Mucosa of rectum (tissue), 2 donors: Measurements from ENCODE around the gene MFN1.
"Not testable (repeated sequence)": the region's sequence is repeated elsewhere in the genome, so short reads cannot be mapped to it uniquely, and the experiment has no call there.

ENCODE experiments used
- H3K27ac ChIP-seq, 2 donors: one replicate each; pipeline ENCODE4 v1.7.0; 2013; ENCODE audit warnings: inconsistent platforms in 2 of 2, low read depth in 2 of 2, low read length in 2 of 2
- H3K27me3 ChIP-seq, 2 donors: one replicate each; pipeline ENCODE4 v1.7.0; 2013; ENCODE audit warnings: low read length in 2 of 2; ENCODE audit not compliant: control insufficient read depth in 2 of 2, insufficient read depth in 2 of 2
- H3K36me3 ChIP-seq, 2 donors: one replicate each; pipeline ENCODE4 v1.7.0; 2013; ENCODE audit warnings: low read length in 2 of 2; ENCODE audit not compliant: control insufficient read depth in 2 of 2, insufficient read depth in 2 of 2
- H3K4me1 ChIP-seq, 2 donors: one replicate each; pipeline ENCODE4 v1.7.0; 2013; ENCODE audit warnings: low read length in 2 of 2, mild to moderate bottlenecking in 1 of 2; ENCODE audit not compliant: control insufficient read depth in 2 of 2, insufficient read depth in 2 of 2
- H3K4me3 ChIP-seq, 2 donors: one replicate each; pipeline ENCODE4 v1.7.0; 2013; ENCODE audit warnings: low read length in 2 of 2
- H3K9ac ChIP-seq, 2 donors: one replicate each; pipeline ENCODE4 v1.7.0; 2013; ENCODE audit warnings: low read length in 2 of 2, low read depth in 1 of 2, mild to moderate bottlenecking in 1 of 2
- H3K9me3 ChIP-seq, 2 donors: one replicate each; pipeline ENCODE4 v1.7.0; 2013; ENCODE audit warnings: low read length in 2 of 2; ENCODE audit not compliant: control insufficient read depth in 2 of 2
- donor health status: healthy.
- donor health status: Normal muscosa, but diverticular disease.

The MFN1 gene

DNA sequence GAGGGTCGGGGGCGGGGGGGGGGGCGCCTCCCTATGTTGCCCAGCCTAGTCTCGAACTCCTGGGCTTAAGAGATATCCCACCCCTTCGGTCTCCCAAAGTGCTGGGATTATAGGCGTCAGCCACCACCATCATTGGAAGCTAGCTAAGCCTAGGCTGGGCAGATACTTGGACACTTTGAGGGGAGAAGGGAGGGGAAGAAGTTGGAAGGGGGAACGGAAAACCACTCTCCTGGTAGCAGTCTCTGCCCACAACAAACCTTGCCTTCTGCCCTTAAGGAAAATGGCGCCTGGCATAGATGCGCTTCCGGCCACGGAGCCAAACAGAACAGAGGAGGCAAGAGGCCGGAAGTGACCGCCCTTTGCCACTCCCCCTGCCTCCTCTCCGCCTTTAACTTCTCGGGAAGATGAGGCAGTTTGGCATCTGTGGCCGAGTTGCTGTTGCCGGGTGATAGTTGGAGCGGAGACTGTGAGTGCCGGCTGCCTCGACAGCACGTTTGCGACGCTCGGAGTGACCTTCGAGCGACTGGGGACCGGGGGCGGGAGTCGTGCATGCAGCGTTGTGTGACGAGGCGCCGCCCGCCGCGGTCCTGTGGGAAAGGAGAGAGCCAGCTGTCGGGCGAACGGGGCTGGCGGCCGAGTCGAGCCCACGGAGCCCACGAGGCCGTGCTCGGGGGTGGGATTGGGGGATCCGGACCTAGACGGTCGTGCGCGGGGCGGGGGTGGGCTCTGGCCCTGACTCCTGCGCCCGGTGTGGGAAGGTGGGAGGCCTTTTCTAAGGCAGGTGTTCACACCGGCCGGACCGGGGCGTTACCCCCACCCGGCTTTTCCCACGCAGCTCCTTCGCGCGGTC lies at the start of gene MFN1:
MFN1 (plus strand) TSS at position 365 of the 850 bp plus-strand sequence. CDS start 1,143 bp downstream, outside the sequence.
- Histone ChIP-seq H3K4me3 (peak within 1 kb of the TSS; percentile 91 to 95), H3K36me3 (peaks cover 11 to 17% of the 10 kb centered on the region in 2 donors), H3K4me1 (peaks cover 9% of the 10 kb centered on the region in 2 donors), H3K27me3 (no peaks in the 10 kb centered on the region), H3K27ac (peak within 1 kb of the TSS; percentile 87 to 88), H3K9me3 (no peaks in the 10 kb centered on the region), H3K9ac (peak within 1 kb of the TSS; percentile 71 to 82)

DNA sequence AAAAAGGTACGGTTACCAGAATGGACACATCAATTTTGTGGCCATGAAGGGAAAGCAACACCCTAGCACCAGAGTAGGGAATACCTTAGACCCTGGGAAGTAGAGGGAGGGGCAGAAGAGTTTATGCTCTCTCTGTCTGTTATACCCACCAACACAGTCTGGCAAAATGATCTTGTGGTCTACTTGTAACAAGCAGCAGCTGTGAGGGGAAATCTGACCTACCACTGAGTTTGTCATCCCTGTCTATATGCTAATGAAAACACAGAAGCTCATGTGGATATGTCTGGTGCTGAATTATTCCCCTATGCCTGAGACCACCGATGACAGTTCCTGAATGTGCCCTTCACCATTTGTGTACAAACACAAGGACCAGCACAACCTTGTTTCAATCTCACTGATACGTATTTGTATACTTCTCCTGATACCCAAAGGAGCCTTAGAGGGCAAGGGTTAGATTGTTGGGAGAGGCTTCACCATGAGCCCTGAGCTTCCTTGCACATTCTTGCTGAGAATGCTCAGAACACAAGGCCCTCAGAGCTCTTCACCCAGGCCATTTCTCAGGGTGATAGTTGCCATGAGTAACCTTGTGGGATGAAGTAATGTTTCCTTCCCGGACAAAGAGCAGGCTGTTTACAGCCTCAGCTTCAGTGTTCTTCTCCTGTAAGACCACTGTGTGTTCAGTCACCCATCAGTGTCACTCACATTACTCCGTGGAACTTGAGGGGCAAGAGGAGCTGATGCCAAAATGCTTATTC lies 49.4 kb upstream of the MFN1 start:
- no peak overlapping the region for H3K27ac ChIP-seq

GRCh38 chr3:179299316-179299715 lies 48.2 kb upstream of the MFN1 start:
- Histone ChIP-seq H3K4me3 (no peak overlapping the region), H3K27me3 (no peaks in the 10 kb centered on the region), H3K9me3 (peaks cover 0 to 2% of the 10 kb centered on the region in 2 donors), H3K27ac (no peak overlapping the region), H3K4me1 (no peaks in the 10 kb centered on the region), H3K36me3 (no peaks in the 10 kb centered on the region), H3K9ac (no peak overlapping the region)

More for the DNA sequence above, 49.4 kb upstream of the MFN1 start:
- Histone ChIP-seq H3K9ac (no peak overlapping the region), H3K4me3 (no peak overlapping the region), H3K9me3 (peaks cover 0 to 2% of the 10 kb centered on the region in 2 donors), H3K36me3 (no peaks in the 10 kb centered on the region), H3K4me1 (no peaks in the 10 kb centered on the region), H3K27me3 (no peaks in the 10 kb centered on the region)

GRCh38 chr3:179299999-179300613 lies 47.4 kb upstream of the MFN1 start:
- Histone ChIP-seq H3K27ac (no peak overlapping the region), H3K36me3 (no peaks in the 10 kb centered on the region), H3K9me3 (peaks cover 0 to 2% of the 10 kb centered on the region in 2 donors), H3K4me3 (no peak overlapping the region), H3K9ac (no peak overlapping the region), H3K4me1 (no peaks in the 10 kb centered on the region), H3K27me3 (no peaks in the 10 kb centered on the region)

DNA sequence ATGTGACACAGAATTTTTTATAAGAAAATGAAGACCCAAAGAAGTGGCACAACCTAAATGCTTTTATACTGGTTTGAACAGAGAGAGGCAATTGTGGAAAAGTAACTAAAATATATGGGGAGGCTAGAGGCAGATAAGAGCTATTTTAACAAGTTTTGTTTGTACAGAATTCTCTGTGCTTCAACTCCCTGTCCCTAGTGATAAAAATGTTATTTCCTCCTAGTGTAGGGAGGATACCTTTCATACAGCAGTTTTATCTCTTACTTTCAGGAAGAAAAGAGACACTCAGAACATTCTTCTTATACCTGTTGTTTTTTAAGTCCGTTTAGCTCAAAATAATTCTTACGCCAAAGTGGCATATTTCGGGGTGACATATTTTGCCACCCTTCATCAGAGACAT lies 45.9 kb upstream of the MFN1 start:
- Histone ChIP-seq H3K27ac (no peak overlapping the region), H3K9ac (no peak overlapping the region), H3K36me3 (no peaks in the 10 kb centered on the region), H3K9me3 (peaks cover 0 to 2% of the 10 kb centered on the region in 2 donors), H3K4me3 (no peak overlapping the region), H3K4me1 (no peaks in the 10 kb centered on the region), H3K27me3 (no peaks in the 10 kb centered on the region)

DNA sequence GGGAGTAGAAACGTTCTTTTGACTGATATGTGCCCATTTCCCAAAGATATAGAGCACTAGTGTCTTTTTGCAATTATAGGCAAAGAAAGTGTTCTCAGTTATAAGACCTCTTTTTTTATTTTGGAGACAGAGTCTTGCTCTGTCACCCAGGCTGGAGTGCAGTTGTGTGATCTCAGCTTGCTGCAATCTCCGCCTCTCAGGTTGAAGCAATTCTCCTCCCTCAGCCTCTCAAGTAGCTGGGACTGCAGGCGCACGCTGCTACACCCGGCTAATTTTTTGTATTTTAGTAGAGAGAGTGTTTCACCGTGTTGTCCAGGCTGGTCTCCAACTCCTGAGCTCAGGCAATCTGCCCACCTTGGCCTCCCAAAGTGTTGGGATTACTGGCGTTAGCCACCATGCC lies 45.4 kb upstream of the MFN1 start:
- Histone ChIP-seq H3K9me3 (peaks cover 0 to 2% of the 10 kb centered on the region in 2 donors), H3K27ac (no peak overlapping the region), H3K4me3 (no peak overlapping the region), H3K27me3 (no peaks in the 10 kb centered on the region), H3K36me3 (no peaks in the 10 kb centered on the region), H3K9ac (no peak overlapping the region), H3K4me1 (no peaks in the 10 kb centered on the region)

- Histone ChIP-seq H3K4me3 (no peak overlapping the region), H3K9me3 (no peaks in the 10 kb centered on the region), H3K27me3 (no peaks in the 10 kb centered on the region), H3K36me3 (no peaks in the 10 kb centered on the region), H3K4me1 (no peaks in the 10 kb centered on the region), H3K27ac (no peak overlapping the region), H3K9ac (no peak overlapping the region)
Observed at GRCh38 chr3:179304605-179305004, 42.9 kb upstream of the MFN1 start.

DNA sequence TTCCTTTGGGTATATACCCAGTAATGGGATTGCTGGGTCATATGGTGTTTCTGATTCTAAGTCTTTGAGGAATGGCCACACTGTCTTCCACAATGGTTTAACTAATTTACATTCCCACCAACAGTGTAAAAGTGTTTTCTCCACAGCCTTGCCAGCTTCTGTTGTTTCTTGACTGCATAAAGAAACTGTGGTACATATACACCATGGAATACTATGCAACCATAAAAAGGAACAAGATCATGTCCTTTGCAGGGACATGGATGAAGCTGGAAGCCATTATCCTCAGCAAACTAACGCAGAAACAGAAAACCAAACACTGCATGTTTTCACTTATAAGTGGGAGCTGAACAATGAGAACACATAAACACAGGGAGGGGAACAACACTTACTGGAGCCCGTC lies 40.1 kb upstream of the MFN1 start:
- H3K9ac ChIP-seq, H3K27ac ChIP-seq, H3K27me3 ChIP-seq, H3K4me3 ChIP-seq, H3K4me1 ChIP-seq, H3K36me3 ChIP-seq, H3K9me3 ChIP-seq: not testable (repeated sequence)

GRCh38 chr3:179308001-179308400 lies 39.5 kb upstream of the MFN1 start:
- H3K9me3 ChIP-seq: no peaks in the 10 kb centered on the region
- H3K27me3 ChIP-seq: no peaks in the 10 kb centered on the region
- H3K4me1 ChIP-seq: no peaks in the 10 kb centered on the region
- H3K9ac ChIP-seq: no peak overlapping the region
- no peak overlapping the region for H3K27ac ChIP-seq
- H3K36me3 ChIP-seq: no peaks in the 10 kb centered on the region
- H3K4me3 ChIP-seq: no peak overlapping the region
